Suppressor macrophage (primary cell): Measurements from ENCODE around the gene MUSTN1.

Source experiments
- DNase-seq, 4 experiments: peaks; one replicate each; pipeline ENCODE4 v3.0.0-alpha.2; 2020 to 2022
- total RNA-seq, 17 experiments: gene quantifications; one replicate each; lab custom pipeline; 2026; ENCODE audit warnings: mixed read lengths in 6 of 17, inconsistent platforms in 3 of 17; lab: John Stamatoyannopoulos, UW

Gene MUSTN1
- total RNA-seq: 0 to 0.25 (median 0.05) reads per million in 17 experiments

DNA sequence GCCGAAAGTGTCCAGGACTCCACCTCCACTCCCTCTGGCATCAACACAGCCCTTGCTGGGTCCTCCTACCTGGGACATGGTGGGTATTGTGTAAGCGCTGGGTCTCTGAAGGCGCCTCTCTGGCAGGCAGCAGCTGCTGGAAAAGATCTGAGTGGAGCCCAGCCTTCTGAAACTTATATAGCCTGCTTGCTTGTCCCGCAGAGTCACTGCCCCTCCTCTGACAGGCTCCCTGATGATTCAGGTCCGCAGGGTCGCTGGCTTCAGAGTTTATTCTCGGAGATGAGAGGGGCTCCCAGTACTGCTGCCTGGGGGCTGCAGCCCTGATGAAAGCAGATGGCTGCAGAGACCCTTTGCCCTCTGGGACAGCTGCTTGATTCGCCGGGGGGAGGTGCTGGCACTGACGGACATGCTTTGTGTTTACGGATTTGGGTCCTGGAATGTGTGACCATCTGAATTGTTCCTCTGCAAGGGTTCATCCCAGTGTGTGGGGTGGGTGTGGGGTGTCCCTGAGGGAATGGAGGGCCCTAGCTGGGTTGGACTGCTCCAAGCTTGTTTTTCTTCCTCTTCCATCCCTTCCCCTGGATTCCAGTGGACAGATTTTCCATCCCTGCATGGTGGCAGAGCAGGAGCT, at the start of gene MUSTN1:
TSS of gene MUSTN1 (minus strand) at position 149 of the 631 bp plus-strand sequence. CDS start at position 78, 71 bp downstream.
- no peak for DNase-seq

DNA sequence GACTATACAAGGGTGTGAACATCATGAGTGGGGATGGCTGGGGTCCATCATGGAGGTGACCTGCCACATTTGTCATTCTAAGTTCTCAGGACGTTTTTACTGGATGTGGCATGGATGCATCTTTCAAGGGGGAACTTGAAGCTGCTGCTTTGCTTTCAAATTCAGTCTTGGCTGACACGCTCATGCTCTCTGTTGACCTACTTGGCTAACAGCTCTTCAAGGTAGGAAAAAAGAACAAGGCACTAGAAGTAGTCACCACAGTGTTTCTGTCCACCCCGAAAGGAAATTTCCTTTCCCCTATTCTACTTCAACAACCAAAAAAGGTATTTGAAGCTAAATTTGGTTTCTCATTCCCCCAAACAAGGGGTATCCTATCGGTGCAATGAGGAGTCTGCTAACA, 47.6 kb upstream of the MUSTN1 start:
- no peak for DNase-seq

- DNase-seq: no peak
Measured at GRCh38 chr3:52881871-52882270, 47.1 kb upstream of the MUSTN1 start.

- DNase-seq: no peak
Measured at GRCh38 chr3:52880474-52880873, 45.7 kb upstream of the MUSTN1 start.

DNA sequence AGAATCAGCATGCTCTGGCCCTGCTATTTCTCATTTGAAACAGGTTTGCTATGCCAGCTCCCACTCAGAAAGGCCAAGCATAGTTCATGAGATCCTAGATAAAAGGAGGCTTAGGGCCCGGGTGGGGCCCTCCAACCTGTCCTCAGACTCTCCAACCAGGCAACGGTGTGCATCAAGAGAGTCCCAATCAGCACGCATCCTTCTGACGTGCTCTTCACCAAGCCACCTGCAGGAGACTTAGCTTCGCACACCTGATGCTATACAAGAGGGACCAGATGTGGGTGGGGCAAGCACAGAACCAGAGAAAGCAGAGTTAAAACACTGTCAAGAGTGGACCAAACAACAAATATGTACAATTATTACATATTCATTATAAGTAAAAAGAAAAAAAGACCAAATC, 45.2 kb upstream of the MUSTN1 start:
- no peak for DNase-seq

- no peak for DNase-seq
Measured at GRCh38 chr3:52879581-52879980, 44.8 kb upstream of the MUSTN1 start.

DNA sequence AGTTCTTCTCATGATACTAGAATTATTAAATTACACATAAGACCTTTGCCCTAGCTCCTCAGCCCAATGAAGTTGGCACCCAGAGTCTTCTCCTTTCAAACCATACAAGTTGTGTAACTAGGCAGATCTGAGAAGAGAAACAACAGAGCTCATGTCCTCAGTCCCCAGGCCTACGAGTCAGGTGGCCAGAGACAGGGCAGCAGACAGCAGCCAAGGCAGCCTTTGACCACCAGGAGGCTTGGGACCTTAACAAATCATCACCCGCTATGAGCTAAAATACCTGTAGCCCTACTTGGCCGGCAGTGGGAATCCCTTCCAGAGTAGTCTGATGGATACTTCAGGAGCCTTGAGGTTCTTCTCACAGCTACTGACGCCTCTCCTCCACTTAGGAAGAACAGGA, 44.3 kb upstream of the MUSTN1 start:
- peak in 1 of 4 experiments; percentile 49 for DNase-seq

GRCh38 chr3:52877085-52877484, 42.3 kb upstream of the MUSTN1 start:
- no peak for DNase-seq

- DNase-seq: no peak
Measured at GRCh38 chr3:52874864-52875587, 40.2 kb upstream of the MUSTN1 start.

GRCh38 chr3:52874160-52874701, 39.4 kb upstream of the MUSTN1 start:
- DNase-seq: no peak

DNA sequence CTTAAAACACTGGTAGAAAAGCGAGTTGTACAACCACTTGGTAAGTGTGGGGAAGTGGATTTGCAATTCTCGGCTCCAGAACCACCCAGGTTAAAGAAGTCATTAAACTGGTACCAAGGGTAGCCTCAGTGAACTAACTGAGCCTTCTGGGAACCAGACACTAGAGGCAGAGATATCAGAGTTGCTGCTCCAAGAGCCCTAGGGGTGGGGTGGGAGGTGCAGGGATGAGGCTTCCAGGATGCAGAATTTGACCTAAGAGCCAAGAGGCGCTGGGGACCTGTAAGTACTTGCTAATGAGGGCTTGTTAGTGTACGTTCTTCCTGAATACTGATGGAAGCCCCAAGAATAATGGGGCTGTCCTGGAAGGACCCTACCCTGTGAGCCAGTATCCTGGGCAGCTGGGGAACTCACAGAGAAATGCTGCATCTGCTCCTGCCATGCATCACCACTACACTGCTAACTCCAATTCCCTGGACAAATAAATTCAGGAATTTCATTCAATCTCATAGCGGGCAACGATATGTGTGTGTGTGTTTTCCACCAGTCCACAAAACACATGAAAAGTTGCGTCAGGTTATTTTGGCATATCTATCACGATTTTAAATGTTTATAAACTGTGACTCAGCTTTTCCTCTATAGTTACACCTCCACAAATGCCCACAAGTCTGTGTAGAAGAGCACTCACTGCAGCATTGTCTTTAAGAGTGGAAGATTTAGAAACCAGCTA, 38.8 kb upstream of the MUSTN1 start:
- DNase-seq: peak in 1 of 4 experiments; percentile 21

DNA sequence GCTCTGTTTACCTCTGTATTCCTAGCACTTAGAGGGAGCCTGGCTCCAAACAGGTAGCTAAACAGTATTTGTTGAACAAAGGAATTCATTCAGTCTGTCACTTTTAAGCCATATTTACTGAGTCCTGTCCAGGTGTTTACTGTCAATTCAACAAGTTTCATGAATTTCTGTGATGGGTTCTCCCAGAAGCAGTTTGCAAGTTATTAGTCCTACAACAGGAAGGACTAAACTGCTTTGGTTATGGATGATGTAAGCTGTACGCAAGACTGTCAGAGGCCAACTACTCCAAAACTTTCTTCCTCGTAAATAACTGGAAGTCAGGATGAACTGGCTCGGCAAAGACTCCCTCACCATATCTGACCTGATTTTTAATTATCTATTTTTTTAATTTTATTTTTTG, 37.4 kb upstream of the MUSTN1 start:
- peak in 3 of 4 experiments; percentile 29 to 40 (median 37) for DNase-seq

GRCh38 chr3:52871761-52872160, 36.9 kb upstream of the MUSTN1 start:
- no peak for DNase-seq

DNA sequence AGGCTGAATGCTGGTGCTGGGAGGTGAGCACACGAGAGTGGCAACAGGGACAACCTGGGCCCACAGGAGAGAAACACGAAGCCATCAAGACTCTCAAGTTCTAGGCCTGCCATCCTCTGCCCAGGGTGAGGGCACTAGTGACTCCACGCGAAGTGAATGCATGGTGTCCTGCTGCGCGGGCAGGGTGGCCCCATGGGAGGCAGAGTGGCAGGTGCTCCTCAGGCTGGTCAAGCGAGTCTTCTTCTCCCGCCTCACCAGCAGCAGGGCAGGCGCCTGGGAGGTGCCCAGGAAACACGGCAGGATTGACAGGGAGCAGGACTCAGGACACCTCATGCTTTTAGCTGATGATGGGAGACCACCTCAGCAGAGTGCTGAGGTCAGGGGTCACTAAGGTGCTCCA, 35.7 kb upstream of the MUSTN1 start:
- no peak for DNase-seq

DNA sequence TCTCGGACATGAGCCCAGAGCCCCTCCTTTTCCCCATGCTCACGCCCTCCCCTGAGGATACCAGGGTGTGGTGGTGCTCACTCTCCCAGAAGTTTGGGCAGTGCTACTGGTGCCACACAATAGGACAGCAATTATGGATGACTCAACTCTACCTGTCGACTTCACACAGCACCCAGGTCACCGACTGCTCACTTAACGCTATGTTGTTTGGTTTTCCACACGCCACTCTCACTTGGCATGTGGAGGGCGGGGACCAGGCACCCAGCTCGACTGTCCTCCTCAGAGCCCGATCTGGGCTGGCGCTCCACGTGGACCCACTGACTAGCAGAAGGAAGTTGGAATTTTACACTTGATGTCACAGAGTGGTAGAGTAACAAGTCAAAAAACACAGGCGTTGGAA, 31.6 kb upstream of the MUSTN1 start:
- DNase-seq: no peak

DNA sequence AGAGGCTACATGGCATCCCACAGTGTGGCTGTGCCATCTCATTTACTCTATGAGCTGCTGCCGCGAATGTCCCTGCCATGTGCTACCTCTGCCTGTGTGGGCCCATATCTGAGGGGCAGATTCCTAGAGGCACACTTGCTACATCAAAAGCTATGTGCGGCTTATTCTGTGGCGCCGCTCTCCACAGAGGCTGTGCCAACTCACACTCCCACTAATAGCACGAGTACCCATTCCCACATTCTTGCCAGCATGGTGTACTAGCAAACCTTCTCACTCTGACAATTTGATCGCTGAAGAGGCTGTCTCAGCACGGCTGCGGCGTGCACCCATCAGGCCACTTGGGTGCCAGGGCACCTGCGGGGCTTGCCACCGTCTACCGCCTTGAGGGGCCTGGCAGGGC, 31.2 kb upstream of the MUSTN1 start:
- DNase-seq: no peak

GRCh38 chr3:52860424-52860768, 25.6 kb upstream of the MUSTN1 start:
- DNase-seq: no peak

DNA sequence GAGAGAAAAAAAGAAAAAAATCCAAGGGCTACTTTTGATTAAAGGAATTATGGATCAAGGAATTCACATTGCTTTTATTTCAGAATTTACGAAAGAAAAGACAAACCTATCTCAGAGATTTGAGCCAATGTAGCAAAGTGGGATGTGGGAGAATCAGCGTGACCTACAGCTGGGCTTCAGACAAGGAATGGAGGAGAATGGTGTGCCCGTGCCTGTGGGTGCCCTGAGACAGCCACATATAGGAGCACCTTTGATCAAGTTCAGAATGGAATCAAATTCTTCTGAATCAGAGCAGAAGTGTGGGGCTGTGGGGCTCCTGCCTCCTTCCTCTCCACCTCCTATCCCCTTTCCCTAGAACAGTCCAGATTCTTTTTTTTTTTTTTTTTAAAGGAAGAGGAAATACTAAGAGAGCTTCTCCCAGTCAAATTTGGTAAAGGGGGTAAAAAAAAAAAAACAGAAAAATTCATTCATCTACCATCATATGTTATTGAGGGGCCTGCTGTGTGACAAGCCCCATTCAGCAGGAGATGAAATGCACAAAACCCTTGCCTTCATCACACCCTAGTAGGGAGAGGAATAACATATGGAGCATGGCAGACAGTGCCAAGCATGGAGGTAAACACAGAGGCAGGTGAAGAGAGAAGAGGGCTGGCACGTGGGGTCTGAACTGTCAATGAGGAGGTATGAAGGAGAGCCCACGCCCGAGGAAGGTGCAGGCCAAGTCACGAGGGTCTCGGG, 25.0 kb upstream of the MUSTN1 start:
- no peak for DNase-seq

DNA sequence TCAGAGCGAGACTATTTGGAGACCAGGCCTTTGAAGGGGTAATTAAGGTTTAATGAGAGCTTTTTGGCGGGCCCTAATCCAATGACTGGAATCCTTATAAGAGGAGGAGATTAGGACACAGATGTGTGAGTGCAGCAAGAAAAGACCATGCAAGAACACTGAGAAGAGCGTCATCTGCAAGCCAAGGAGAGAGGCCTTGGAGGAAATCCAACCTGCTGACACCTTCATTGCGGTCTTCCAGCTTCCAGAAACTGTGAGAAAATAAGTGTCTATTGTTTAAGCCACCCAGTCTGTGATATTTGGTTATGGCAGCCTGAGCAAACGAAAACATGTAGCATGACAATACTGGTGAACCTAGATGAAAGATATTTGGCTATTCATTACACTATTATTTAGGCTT, 23.0 kb upstream of the MUSTN1 start:
- no peak for DNase-seq

GRCh38 chr3:52857133-52857532, 22.3 kb upstream of the MUSTN1 start:
- DNase-seq: no peak

GRCh38 chr3:52856666-52857065, 21.8 kb upstream of the MUSTN1 start:
- no peak for DNase-seq

DNA sequence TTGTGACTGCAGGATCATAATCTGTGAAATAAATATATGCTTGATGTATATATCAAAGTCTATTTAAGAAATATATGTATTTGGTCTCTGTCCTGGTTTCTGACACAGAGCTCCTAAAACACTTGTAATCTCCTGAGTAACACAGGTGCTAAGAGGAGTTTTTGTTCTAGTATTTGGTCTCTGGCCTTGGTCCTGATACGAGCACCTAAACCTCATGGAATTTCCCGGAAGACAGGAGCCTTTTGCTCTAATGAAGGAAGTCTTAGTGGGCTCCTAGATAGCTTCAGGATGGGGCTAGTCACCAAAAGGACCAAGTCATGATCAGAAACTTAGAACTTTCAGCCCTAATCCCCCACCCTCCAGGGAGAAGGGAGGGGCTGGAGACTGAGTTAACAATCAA, 19.2 kb upstream of the MUSTN1 start:
- DNase-seq: no peak

DNA sequence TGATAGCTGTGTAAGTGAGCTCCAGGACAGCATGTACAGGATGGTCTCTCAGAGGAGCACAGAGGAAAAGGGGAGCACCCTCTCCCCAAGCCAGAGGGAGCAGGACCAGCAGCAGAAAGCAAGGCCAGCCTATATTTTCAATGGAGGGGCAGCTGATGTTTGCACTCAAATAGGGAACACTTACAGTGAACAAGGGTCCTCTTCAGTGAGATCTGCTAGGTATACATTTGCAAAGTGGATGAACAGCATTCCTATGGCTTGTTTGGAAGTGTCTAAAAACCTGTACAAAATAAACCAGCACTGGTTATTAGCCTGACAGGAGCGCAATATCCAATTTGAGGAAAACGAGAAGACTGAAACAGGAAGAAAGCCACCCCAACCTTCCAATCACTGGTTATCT, 17.6 kb upstream of the MUSTN1 start:
- no peak for DNase-seq
